GM21717 (cell line): ENCODE results near the gene NFIA.

ENCODE experiments used
- ATAC-seq: cut with Tn5 transposase; IDR thresholded peaks from one replicate; pipeline ENCODE4 v1.9.1; 2021; ENCODE audit warnings: mild to moderate bottlenecking, moderate library complexity; ENCODE audit not compliant: unreplicated experiment

The NFIA gene

GRCh38 chr1:61207416-61207815 is 125.1 kb downstream of the NFIA start:
- no peak for ATAC-seq

- ATAC-seq, result no peak
Observed at GRCh38 chr1:61208172-61208571, 125.8 kb downstream of the NFIA start.

- no peak for ATAC-seq
Observed at GRCh38 chr1:61208831-61209230, 126.5 kb downstream of the NFIA start.

- no peak for ATAC-seq
Observed at GRCh38 chr1:61210435-61211154, 128.2 kb downstream of the NFIA start.

GRCh38 chr1:61213245-61214011 is 131.1 kb downstream of the NFIA start:
- no peak for ATAC-seq

GRCh38 chr1:61215119-61215518 is 132.8 kb downstream of the NFIA start:
- ATAC-seq, result no peak

- ATAC-seq, result no peak
Observed at GRCh38 chr1:61215676-61216289, 133.4 kb downstream of the NFIA start.

GRCh38 chr1:61220536-61220935 is 138.2 kb downstream of the NFIA start:
- ATAC-seq, result no peak

- ATAC-seq, result no peak
Observed at GRCh38 chr1:61221642-61222041, 139.3 kb downstream of the NFIA start.

GRCh38 chr1:61222240-61222639 is 139.9 kb downstream of the NFIA start:
- no peak for ATAC-seq

GRCh38 chr1:61223140-61223539 is 140.8 kb downstream of the NFIA start:
- ATAC-seq, result no peak

- no peak for ATAC-seq
Observed at GRCh38 chr1:61224609-61225008, 142.2 kb downstream of the NFIA start.

- ATAC-seq, result no peak
Observed at GRCh38 chr1:61225478-61225877, 143.1 kb downstream of the NFIA start.

- no peak for ATAC-seq
Observed at GRCh38 chr1:61226791-61227567, 144.6 kb downstream of the NFIA start.

- ATAC-seq, result no peak
Observed at GRCh38 chr1:61227857-61228550, 145.6 kb downstream of the NFIA start.

GRCh38 chr1:61230523-61230922 is 148.2 kb downstream of the NFIA start:
- ATAC-seq, result no peak

- no peak for ATAC-seq
Observed at GRCh38 chr1:61231795-61232194, 149.4 kb downstream of the NFIA start.

- ATAC-seq, result no peak
Observed at GRCh38 chr1:61233121-61233660, 150.8 kb downstream of the NFIA start.

GRCh38 chr1:61234587-61234919 is 152.2 kb downstream of the NFIA start:
- no peak for ATAC-seq

GRCh38 chr1:61237147-61237546 is 154.8 kb downstream of the NFIA start:
- no peak for ATAC-seq
